Measurements from ENCODE around the gene SOWAHA. TPM values are rescaled to one million over a fixed set of nuclear protein-coding genes. Genes with fewer than 3 reads are reported as not detected.
A peak's percentile ranks its signal among the peaks of the same experiment; 100 is the strongest.

SOWAHA gene
- total RNA-seq, 8 experiments from 2014 or later = 0.14 to 2.5 (median 0.42) TPM; not detected in 2

DNA sequence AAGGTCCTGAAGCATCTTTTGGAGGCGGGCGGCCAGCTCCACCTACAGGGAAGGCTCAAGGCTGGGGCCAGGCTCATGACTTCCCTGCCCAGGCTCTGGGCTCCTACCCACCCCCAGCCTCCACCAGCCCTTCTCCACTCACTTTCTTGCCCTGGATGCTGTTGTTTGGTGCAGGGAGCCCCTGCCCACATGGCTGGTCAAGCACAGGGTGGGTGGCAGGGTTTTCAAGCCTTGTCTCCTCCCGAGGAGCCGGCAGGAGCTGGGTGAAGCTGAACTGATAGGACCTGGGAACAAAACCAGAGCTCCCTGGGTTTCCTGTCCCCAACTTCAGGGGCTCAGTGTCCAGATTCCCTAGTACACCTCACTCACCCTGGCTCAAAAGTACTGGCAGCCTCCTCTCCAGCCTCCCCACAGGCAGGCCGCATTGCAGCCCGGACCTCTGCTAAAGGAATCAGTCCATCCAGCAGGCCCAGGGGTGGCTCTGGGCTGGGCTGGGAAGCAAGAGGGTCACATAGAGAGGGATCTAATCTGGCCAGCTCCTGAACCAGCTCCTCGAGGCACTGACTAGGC is 10.5 kb downstream of the SOWAHA start:
- in situ Hi-C loops (cut with MboI; ENCODE audit: low pct_unique_long_range_greater_than_20kb in 2 of 9, low sequenced_read_pairs in 9 of 9, unreplicated experiment in 9 of 9) = loop anchor here in 1 of 9 experiments (25.0 kb wide), 1 partner anchor 161 kb away; the partner anchor contains the start of genes IL13 and IL4
- Histone ChIP-seq H3K27ac (no peak overlapping the region), H3K4me3 (no peak overlapping the region), H3K4me1 (replicated peaks in 1 of 2) (peaks cover 0 to 5% of the 10 kb centered on the region in 2 donors)
- 43 to 80% methylated on average over 1 of the region's 7 CpGs; no CpG with 5 or more reads in 8 of the 10 experiments for WGBS, 10 experiments
- ATAC-seq (replicated peaks in 6 of 8) = no peak

DNA sequence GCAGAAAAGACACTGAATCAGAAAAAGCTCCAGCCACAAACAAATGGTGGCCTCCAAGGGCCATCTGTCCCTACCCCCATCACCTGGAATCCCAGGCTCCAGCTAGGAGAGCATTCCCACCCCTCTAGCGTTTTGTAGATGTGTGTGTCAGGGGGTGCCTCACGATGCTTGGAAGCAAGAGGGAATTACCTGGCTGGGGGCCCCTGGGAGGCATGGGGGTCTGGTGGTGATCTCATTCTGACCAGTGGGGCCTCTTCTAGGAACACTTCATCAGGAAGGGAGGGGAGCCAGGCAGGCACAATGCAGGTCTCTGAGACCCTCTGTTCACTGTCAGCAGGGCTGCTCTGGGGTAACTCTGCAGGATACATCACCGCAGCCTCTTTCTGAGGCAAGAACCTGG is 11.3 kb downstream of the SOWAHA start:
- Histone ChIP-seq H3K4me3 (no peak overlapping the region), H3K4me1 (replicated peaks in 1 of 2) (peaks cover 0 to 5% of the 10 kb centered on the region in 2 donors)

GRCh38 chr5:132825033-132825833 is 12.1 kb downstream of the SOWAHA start:
- WGBS, 10 experiments = 57 to 96% (median 83%) methylated on average over 1 to 13 of the region's 71 CpGs; no CpG with 5 or more reads in 5 of the 10 experiments
- in situ Hi-C loops (cut with MboI; ENCODE audit: low pct_unique_long_range_greater_than_20kb in 2 of 9, low sequenced_read_pairs in 9 of 9, unreplicated experiment in 9 of 9) = no loop called here
- H3K27ac ChIP-seq = no peak overlapping the region
- peaks cover 0 to 5% of the 10 kb centered on the region in 2 donors for H3K4me1 ChIP-seq (replicated peaks in 1 of 2)
- H3K4me3 ChIP-seq = peak overlapping the region in 1 of 5 donors; percentile 14
- ATAC-seq (replicated peaks in 6 of 8) = peak in 2 of 8 experiments; percentile 12 to 17

More for the DNA sequence above, 11.3 kb downstream of the SOWAHA start:
- H3K27ac ChIP-seq = no peak overlapping the region
- in situ Hi-C loops (cut with MboI; ENCODE audit: low pct_unique_long_range_greater_than_20kb in 2 of 9, low sequenced_read_pairs in 9 of 9, unreplicated experiment in 9 of 9) = loop anchor here in 1 of 9 experiments (25.0 kb wide), 1 partner anchor 162 kb away; the partner anchor contains the start of genes IL13 and IL4
- no peak for ATAC-seq (replicated peaks in 6 of 8)
- 80 to 100% (median 100%) methylated on average over 1 of the region's 3 CpGs; no CpG with 5 or more reads in 7 of the 10 experiments for WGBS, 10 experiments

DNA sequence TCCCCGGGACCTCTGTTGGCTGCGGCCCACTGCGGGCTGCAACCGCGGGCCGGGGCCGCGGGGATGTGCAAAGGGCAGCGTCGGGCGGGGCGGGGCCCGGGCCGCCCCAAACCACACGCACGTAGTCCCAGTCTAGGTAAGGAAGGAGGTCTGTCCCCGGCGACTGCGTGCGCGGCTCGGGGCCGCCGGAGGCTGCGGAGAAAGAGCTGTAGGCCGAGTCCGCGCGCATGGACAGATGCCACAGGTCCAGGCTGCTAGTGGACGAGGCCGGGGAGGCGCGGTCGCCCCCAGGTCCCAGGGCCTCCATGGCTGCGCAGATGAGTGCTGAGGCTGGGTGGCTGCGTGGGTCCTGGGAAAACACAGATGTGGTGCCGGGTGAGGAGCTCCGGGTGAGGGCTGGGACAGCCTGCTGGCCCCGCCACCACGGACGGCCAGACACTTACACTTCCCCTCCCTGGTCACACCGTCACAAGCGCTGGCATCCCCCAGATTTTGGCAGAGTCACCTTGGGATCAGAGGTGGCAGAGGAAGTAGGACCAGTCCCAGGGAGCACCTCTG is 12.8 kb downstream of the SOWAHA start:
- in situ Hi-C loops (cut with MboI; ENCODE audit: low pct_unique_long_range_greater_than_20kb in 2 of 9, low sequenced_read_pairs in 9 of 9, unreplicated experiment in 9 of 9) = no loop called here
- no peak for ATAC-seq (replicated peaks in 6 of 8)
- WGBS, 10 experiments = 11 to 93% (median 89%) methylated on average over 2 to 13 of the region's 43 CpGs; no CpG with 5 or more reads in 4 of the 10 experiments
- Histone ChIP-seq H3K27ac (no peak overlapping the region), H3K4me1 (replicated peaks in 1 of 2) (peaks cover 0 to 5% of the 10 kb centered on the region in 2 donors), H3K4me3 (peak overlapping the region in 1 of 5 donors; percentile 14)

- peaks cover 0 to 5% of the 10 kb centered on the region in 2 donors for H3K4me1 ChIP-seq (replicated peaks in 1 of 2)
- H3K27ac ChIP-seq = no peak overlapping the region
- H3K4me3 ChIP-seq = no peak overlapping the region
- ATAC-seq (replicated peaks in 6 of 8) = no peak
- WGBS, 10 experiments = 50 to 100% (median 70%) methylated on average over 1 to 4 of the region's 6 CpGs; no CpG with 5 or more reads in 3 of the 10 experiments
- in situ Hi-C loops (cut with MboI; ENCODE audit: low pct_unique_long_range_greater_than_20kb in 2 of 9, low sequenced_read_pairs in 9 of 9, unreplicated experiment in 9 of 9) = no loop called here
Measured at GRCh38 chr5:132826424-132827082, 13.5 kb downstream of the SOWAHA start.

- WGBS, 10 experiments = 78 to 100% (median 86%) methylated on average over 1 to 4 of the region's 4 CpGs; no CpG with 5 or more reads in 4 of the 10 experiments
- in situ Hi-C loops (cut with MboI; ENCODE audit: low pct_unique_long_range_greater_than_20kb in 2 of 9, low sequenced_read_pairs in 9 of 9, unreplicated experiment in 9 of 9) = no loop called here
- ATAC-seq (replicated peaks in 6 of 8) = no peak
- Histone ChIP-seq H3K4me3 (no peak overlapping the region), H3K4me1 (replicated peaks in 1 of 2) (peaks cover 0 to 5% of the 10 kb centered on the region in 2 donors), H3K27ac (no peak overlapping the region)
Measured at GRCh38 chr5:132827943-132828673, 15.0 kb downstream of the SOWAHA start.

- H3K4me3 ChIP-seq = no peak overlapping the region
- no peak for ATAC-seq (replicated peaks in 6 of 8)
- 60 to 100% (median 92%) methylated on average over 1 to 3 of the region's 4 CpGs; no CpG with 5 or more reads in 4 of the 10 experiments for WGBS, 10 experiments
- H3K27ac ChIP-seq = no peak overlapping the region
- peaks cover 0 to 5% of the 10 kb centered on the region in 2 donors for H3K4me1 ChIP-seq (replicated peaks in 1 of 2)
- in situ Hi-C loops (cut with MboI; ENCODE audit: low pct_unique_long_range_greater_than_20kb in 2 of 9, low sequenced_read_pairs in 9 of 9, unreplicated experiment in 9 of 9) = no loop called here
Measured at GRCh38 chr5:132828846-132829494, 15.9 kb downstream of the SOWAHA start.

GRCh38 chr5:132829742-132830435 is 16.8 kb downstream of the SOWAHA start:
- in situ Hi-C loops (cut with MboI; ENCODE audit: low pct_unique_long_range_greater_than_20kb in 2 of 9, low sequenced_read_pairs in 9 of 9, unreplicated experiment in 9 of 9) = no loop called here
- 13 to 48% (median 22%) methylated on average over 3 to 9 of the region's 75 CpGs; no CpG with 5 or more reads in 6 of the 10 experiments for WGBS, 10 experiments
- H3K4me1 ChIP-seq (replicated peaks in 1 of 2) = peaks cover 0 to 5% of the 10 kb centered on the region in 2 donors
- peak overlapping the region in 1 of 2 donors; percentile 15 for H3K27ac ChIP-seq
- peak; percentile 85 to 96 (median 89) for ATAC-seq (replicated peaks in 6 of 8)
- H3K4me3 ChIP-seq = peak overlapping the region; percentile 42 to 56 (median 44)

DNA sequence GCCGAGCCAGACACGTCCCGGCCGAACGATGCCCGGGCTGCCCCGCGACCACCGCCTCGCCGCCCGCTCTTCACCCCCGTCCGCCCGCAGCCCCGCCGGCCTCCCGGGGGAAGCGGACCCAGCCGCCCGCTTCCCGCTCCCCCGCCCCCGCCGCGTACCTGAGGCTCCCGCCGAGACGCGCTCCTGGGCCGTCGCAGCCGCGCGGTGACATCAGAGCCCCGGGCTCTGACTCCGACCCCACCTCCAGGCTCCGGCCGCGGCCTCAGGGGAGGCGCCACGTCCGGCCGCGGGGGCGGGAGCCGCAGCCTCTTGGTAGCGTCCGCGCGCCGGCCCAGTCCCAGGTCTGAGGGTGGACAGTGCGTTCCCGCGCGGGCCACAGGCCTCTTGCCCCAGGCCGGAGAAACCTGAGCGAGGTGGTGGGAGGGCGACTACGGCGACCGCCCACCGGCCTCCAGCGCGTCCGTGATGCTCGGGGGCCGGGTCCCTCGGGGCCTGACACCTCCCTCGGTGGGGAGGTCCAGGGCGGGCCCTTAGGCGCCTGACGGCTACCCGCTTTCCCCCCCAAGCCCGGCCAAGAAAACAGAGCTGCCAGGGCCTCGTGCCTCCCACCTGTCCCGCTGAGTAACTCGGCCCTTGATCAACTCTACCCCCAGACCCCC is 17.5 kb downstream of the SOWAHA start, which contains the start of gene SHROOM1:
Gene SHROOM1 (minus strand): TSS at position 212 of the 659 bp plus-strand sequence. CDS start 4,507 bp downstream, outside the sequence.
- in situ Hi-C loops (cut with MboI; ENCODE audit: low pct_unique_long_range_greater_than_20kb in 2 of 9, low sequenced_read_pairs in 9 of 9, unreplicated experiment in 9 of 9) = no loop called here
- Histone ChIP-seq H3K4me1 (replicated peaks in 1 of 2) (peaks cover 0 to 5% of the 10 kb centered on the region in 2 donors), H3K27ac (peak within 1 kb of the TSS in 1 of 2 donors; percentile 15), H3K4me3 (peak within 1 kb of the TSS; percentile 42 to 56 (median 44))
- ATAC-seq (replicated peaks in 6 of 8) = peak; percentile 64 to 76 (median 74)
- no CpG with 5 or more reads among the region's 78 CpGs for WGBS, 10 experiments

GRCh38 chr5:132831095-132831860 is 18.2 kb downstream of the SOWAHA start:
- in situ Hi-C loops (cut with MboI; ENCODE audit: low pct_unique_long_range_greater_than_20kb in 2 of 9, low sequenced_read_pairs in 9 of 9, unreplicated experiment in 9 of 9) = no loop called here
- H3K4me3 ChIP-seq = peak overlapping the region in 1 of 5 donors; percentile 56
- no peaks in the 10 kb centered on the region for H3K4me1 ChIP-seq (replicated peaks in 1 of 2)
- ATAC-seq (replicated peaks in 6 of 8) = no peak
- 80 to 100% (median 92%) methylated on average over 1 to 5 of the region's 15 CpGs; no CpG with 5 or more reads in 6 of the 10 experiments for WGBS, 10 experiments
- H3K27ac ChIP-seq = no peak overlapping the region
